ENCODE measurements around the gene SLC4A1AP. TPM values are rescaled to one million over a fixed set of nuclear protein-coding genes. Genes with fewer than 3 reads are reported as not detected.

SLC4A1AP gene
- polyA plus RNA-seq, 1 of the 3 experiments (the other 2 are of a cell fraction) = 9.4 TPM

GRCh38 chr2:27685577-27685976 is 21.9 kb downstream of the SLC4A1AP start:
- no peak for DNase-seq
- no peaks in the 10 kb centered on the region for H4K20me1 ChIP-seq (ENCODE audit: insufficient read depth)
- H3F3A ChIP-seq (replicated peaks; ENCODE audit: insufficient read depth) = peaks cover 23% of the 10 kb centered on the region
- no peaks in the 10 kb centered on the region for H3K9me2 ChIP-seq
- H3K4me1 ChIP-seq (ENCODE audit: control insufficient read depth in 1 of 2, insufficient read depth in 2 of 2, low read depth in 1 of 2, low read length in 1 of 2) = peaks cover 0 to 19% of the 10 kb centered on the region in 2 experiments; a peak in 2 of 4 replicates
- no peak for TF ChIP-seq SIN3A (IDR thresholded peaks at IDR 0.05; ENCODE audit: borderline replicate concordance, low read depth, low read length)
- no peak for TF ChIP-seq PBX3 (IDR thresholded peaks at IDR 0.05)
- TF ChIP-seq MXI1 (IDR thresholded peaks at IDR 0.05; ENCODE audit: low read depth, low read length) = no peak
- TF ChIP-seq NRF1 (IDR thresholded peaks at IDR 0.05; ENCODE audit: low read depth, low read length) = no peak
- TF ChIP-seq REST (IDR thresholded peaks at IDR 0.05; ENCODE audit: low read depth, low read length) = no peak
- no peak for TF ChIP-seq EZH2phosphoT487 (IDR thresholded peaks at IDR 0.05; ENCODE audit: borderline replicate concordance, low read depth)
- no peak for TF ChIP-seq POLR2AphosphoS5 (IDR thresholded peaks at IDR 0.05; ENCODE audit: low read depth, low read length)
- no peak for TF ChIP-seq USF1 (IDR thresholded peaks at IDR 0.05; ENCODE audit: borderline replicate concordance, low read depth)
- TF ChIP-seq JUND (IDR thresholded peaks at IDR 0.05) = no peak
- TF ChIP-seq FOXM1 (IDR thresholded peaks at IDR 0.05; ENCODE audit: low read depth) = no peak
- TF ChIP-seq MEF2A (IDR thresholded peaks at IDR 0.05; ENCODE audit: borderline replicate concordance, low read depth) = no peak
- no peak for TF ChIP-seq RAD21 (IDR thresholded peaks at IDR 0.05; ENCODE audit: low read length)
- no peak for TF ChIP-seq TCF12 (IDR thresholded peaks at IDR 0.05)
- no peak for TF ChIP-seq FOXJ3 (CRISPR knock-in tag; IDR thresholded peaks at IDR 0.05)
- H3K9me3 ChIP-seq = no peaks in the 10 kb centered on the region
- 96% methylated on average over 3 of the region's 3 CpGs for WGBS (ENCODE audit: low lambda C conversion rate)
- H3K36me3 ChIP-seq (replicated peaks in 1 of 2; ENCODE audit: control insufficient read depth in 1 of 2, insufficient read depth in 2 of 2, low read length in 1 of 2) = peaks cover 42 to 49% of the 10 kb centered on the region in 2 experiments
- ChIA-PET POLR2A (no interaction called here), CTCF (interaction anchor here (1.3 to 17.5 kb wide), 3 partner anchors 15 to 29 kb away, joined by 3 to 333 read pairs (median 146); partner anchors contain the start of genes SLC4A1AP and SUPT7L)
- H3K4me3 ChIP-seq (ENCODE audit: low read depth in 2 of 2, low read length in 1 of 2) = no peak overlapping the region
- H3K27me3 ChIP-seq (ENCODE audit: insufficient read depth) = no peaks in the 10 kb centered on the region
- no peak overlapping the region for H3K27ac ChIP-seq (ENCODE audit: low read depth in 2 of 2, low read length in 1 of 2)
- H3K9ac ChIP-seq = no peak overlapping the region
- H3K79me2 ChIP-seq (ENCODE audit: insufficient read depth) = no peaks in the 10 kb centered on the region
- H3K4me2 ChIP-seq = no peak overlapping the region
- no peak overlapping the region for H2AFZ ChIP-seq (ENCODE audit: low read depth)

Measured in SK-N-SH (cell line).